Measurements from ENCODE around the gene SPATA17. TPM values are rescaled to one million over a fixed set of nuclear protein-coding genes. Genes with fewer than 3 reads are reported as not detected.

SPATA17 gene
- total RNA-seq, 4 donors from 2014 or later: 0.08 to 1.3 (median 0.10) TPM; not detected in 1

DNA sequence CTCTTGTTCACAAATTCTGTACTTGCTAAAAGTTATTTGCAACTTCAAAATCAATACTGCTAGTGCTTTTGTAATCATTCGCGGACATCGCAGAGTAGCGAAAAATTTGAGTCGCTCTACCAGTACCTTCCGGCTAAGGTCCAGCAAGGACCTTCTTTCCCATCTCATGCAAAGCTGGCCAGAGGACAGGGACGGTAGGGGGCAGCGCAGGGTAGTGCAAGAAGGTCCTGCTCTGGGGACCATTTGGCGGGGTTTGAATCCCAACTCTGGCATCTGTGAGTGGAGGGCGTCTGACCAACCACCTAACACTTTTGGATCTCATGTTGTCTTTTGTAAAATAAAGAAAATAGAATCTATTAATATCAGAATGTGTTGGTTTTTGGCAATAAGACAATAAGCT, 258.3 kb downstream of the SPATA17 start:
- 66% methylated on average over 10 of the region's 10 CpGs for WGBS
- Histone ChIP-seq H3K4me1 (no peaks in the 10 kb centered on the region), H3K9me3 (no peaks in the 10 kb centered on the region), H3K36me3 (no peaks in the 10 kb centered on the region), H3K4me3 (no peak overlapping the region), H3K27me3 (no peaks in the 10 kb centered on the region), H3K27ac (no peak overlapping the region)
- no peak for DNase-seq (ENCODE audit: low spot score in 2 of 2)
- TF ChIP-seq POLR2AphosphoS5 (IDR thresholded peaks at IDR 0.05) (no peak), EP300 (IDR thresholded peaks at IDR 0.05) (no peak), POLR2A (IDR thresholded peaks at IDR 0.05) (no peak)
- TF ChIP-seq, protein P1, sequence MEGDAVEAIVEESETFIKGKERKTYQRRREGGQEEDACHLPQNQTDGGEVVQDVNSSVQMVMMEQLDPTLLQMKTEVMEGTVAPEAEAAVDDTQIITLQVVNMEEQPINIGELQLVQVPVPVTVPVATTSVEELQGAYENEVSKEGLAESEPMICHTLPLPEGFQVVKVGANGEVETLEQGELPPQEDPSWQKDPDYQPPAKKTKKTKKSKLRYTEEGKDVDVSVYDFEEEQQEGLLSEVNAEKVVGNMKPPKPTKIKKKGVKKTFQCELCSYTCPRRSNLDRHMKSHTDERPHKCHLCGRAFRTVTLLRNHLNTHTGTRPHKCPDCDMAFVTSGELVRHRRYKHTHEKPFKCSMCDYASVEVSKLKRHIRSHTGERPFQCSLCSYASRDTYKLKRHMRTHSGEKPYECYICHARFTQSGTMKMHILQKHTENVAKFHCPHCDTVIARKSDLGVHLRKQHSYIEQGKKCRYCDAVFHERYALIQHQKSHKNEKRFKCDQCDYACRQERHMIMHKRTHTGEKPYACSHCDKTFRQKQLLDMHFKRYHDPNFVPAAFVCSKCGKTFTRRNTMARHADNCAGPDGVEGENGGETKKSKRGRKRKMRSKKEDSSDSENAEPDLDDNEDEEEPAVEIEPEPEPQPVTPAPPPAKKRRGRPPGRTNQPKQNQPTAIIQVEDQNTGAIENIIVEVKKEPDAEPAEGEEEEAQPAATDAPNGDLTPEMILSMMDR (IDR thresholded peaks at IDR 0.05): no peak

DNA sequence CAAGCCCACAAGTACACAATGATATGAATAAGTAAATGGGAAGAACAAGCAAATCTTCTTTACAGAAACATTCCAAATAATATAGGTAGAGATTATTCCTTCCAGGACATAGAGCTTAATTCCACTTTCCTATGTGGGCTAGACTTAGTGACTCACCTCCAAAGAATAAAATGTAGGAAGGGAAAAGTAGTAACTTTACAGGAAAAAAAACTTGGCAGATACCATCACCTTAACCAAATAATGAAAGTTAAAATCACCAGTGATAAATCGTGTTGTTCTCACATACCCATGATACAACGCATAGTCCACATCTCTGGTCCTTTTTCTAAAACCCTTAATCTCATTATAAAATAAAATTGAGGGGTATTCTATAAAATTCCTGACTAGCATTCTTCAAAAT, 260.8 kb downstream of the SPATA17 start:
- Histone ChIP-seq H3K27me3 (no peaks in the 10 kb centered on the region), H3K36me3 (no peaks in the 10 kb centered on the region), H3K9me3 (no peaks in the 10 kb centered on the region), H3K4me3 (no peak overlapping the region), H3K27ac (no peak overlapping the region), H3K4me1 (no peaks in the 10 kb centered on the region)
- DNase-seq (ENCODE audit: low spot score in 2 of 2): no peak
- 87% methylated on average over 2 of the region's 2 CpGs for WGBS
- no peak for TF ChIP-seq EP300 (IDR thresholded peaks at IDR 0.05)
- TF ChIP-seq POLR2A (IDR thresholded peaks at IDR 0.05): no peak
- TF ChIP-seq POLR2AphosphoS5 (IDR thresholded peaks at IDR 0.05): no peak
- TF ChIP-seq, protein P1 (IDR thresholded peaks at IDR 0.05): no peak

DNA sequence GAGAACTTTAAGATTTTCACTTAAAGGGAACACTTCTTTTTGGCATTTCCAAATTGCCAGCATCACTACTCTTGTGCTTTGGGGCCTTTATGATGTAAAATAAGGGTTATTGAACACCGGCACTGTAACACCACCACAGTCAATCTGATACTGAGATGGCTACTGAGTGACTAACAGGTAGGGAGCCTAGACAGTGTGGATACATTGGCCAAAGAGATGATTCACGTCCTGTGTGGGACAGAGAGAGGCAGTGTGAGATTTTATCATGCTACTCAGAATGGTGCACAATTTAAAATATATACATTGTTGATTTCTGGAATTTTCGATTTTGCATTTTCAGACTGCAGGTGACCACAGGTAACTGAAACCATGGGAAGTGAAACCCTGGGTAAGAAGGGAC, 261.6 kb downstream of the SPATA17 start:
- Histone ChIP-seq H3K36me3 (no peaks in the 10 kb centered on the region), H3K4me1 (no peaks in the 10 kb centered on the region), H3K27me3 (no peaks in the 10 kb centered on the region), H3K4me3 (no peak overlapping the region), H3K9me3 (no peaks in the 10 kb centered on the region), H3K27ac (no peak overlapping the region)
- TF ChIP-seq POLR2AphosphoS5 (IDR thresholded peaks at IDR 0.05) (no peak), EP300 (IDR thresholded peaks at IDR 0.05) (no peak), POLR2A (IDR thresholded peaks at IDR 0.05) (no peak)
- TF ChIP-seq, protein P1 (IDR thresholded peaks at IDR 0.05): no peak
- WGBS: 81% methylated on average over 3 of the region's 3 CpGs
- no peak for DNase-seq (ENCODE audit: low spot score in 2 of 2)

DNA sequence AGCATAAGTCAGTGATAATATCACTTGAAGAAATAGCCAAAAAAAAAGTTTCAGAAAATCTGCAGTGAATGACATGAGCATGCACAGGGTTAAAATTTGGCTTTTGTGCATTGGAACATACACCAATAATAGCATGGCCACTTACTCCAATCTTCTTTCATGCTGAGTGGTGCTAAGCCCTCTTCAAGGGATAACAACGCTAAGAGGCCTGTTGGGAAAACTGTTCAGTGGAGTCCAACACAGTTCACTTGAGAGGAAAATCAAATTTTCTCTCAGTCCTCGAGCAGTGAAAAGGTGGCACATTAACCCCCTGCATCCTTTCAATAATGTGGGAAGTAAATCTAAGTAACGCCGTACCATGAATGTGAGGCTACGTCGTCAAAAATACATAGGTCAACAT, 264.7 kb downstream of the SPATA17 start:
- DNase-seq (ENCODE audit: low spot score in 2 of 2): no peak
- Histone ChIP-seq H3K27me3 (no peaks in the 10 kb centered on the region), H3K36me3 (no peaks in the 10 kb centered on the region), H3K4me1 (no peaks in the 10 kb centered on the region), H3K9me3 (no peaks in the 10 kb centered on the region), H3K4me3 (no peak overlapping the region), H3K27ac (no peak overlapping the region)
- TF ChIP-seq EP300 (IDR thresholded peaks at IDR 0.05) (no peak), POLR2A (IDR thresholded peaks at IDR 0.05) (no peak), POLR2AphosphoS5 (IDR thresholded peaks at IDR 0.05) (no peak)
- TF ChIP-seq, protein P1 (IDR thresholded peaks at IDR 0.05): no peak
- 74% methylated on average over 6 of the region's 6 CpGs for WGBS

DNA sequence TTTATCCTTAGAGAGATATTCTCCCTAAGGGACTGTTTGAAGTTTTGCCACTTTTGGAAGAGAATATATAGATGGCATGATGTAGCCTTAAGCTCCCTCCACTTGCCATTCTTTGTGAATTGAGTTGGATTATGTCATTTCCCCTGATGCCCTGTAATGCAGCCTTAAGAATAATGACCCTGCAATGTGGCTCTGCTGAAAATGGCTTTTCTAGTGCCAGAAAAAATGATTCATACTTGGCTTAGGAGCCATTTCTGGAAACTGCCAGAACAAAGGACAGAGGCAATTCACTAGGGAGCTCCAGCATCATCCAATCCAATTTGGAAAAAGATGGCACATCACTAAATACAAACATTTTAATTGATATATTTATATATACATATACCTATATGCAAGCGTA, 265.3 kb downstream of the SPATA17 start:
- no peak for TF ChIP-seq EP300 (IDR thresholded peaks at IDR 0.05)
- Histone ChIP-seq H3K4me1 (no peaks in the 10 kb centered on the region), H3K27ac (no peak overlapping the region), H3K36me3 (no peaks in the 10 kb centered on the region), H3K9me3 (no peaks in the 10 kb centered on the region), H3K4me3 (no peak overlapping the region), H3K27me3 (no peaks in the 10 kb centered on the region)
- 70% methylated on average over 1 of the region's 1 CpG for WGBS
- no peak for DNase-seq (ENCODE audit: low spot score in 2 of 2)

DNA sequence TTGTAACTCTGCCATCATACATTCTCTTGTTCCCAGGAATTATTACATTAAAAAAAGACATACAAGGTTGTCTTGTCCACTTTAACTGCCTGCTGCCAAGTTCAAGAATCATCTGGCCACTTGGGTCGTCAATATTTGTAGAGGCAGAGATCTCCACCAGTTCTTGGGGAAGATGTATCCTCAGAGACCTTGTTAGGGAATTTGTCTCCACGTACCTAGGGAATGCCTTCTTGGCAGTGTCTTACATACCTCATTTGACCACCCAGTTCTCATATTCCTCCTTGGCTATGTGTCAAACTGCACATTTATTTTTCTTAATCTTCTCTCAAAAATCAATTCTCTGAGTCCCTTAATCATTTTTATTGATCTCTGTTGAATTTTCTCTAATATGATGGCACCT, 266.0 kb downstream of the SPATA17 start:
- no peaks in the 10 kb centered on the region for H3K4me1 ChIP-seq
- H3K4me3 ChIP-seq: no peak overlapping the region
- H3K27ac ChIP-seq: no peak overlapping the region
- WGBS: 41% methylated on average over 2 of the region's 2 CpGs
- H3K27me3 ChIP-seq: no peaks in the 10 kb centered on the region
- TF ChIP-seq POLR2A (IDR thresholded peaks at IDR 0.05): no peak
- TF ChIP-seq, protein P1 (IDR thresholded peaks at IDR 0.05): no peak
- DNase-seq (ENCODE audit: low spot score in 2 of 2): no peak
- H3K9me3 ChIP-seq: no peaks in the 10 kb centered on the region
- H3K36me3 ChIP-seq: no peaks in the 10 kb centered on the region
